GM12878 (cell line): Measurements from ENCODE around the gene SMARCB1. TPM values are rescaled to one million over a fixed set of nuclear protein-coding genes. Genes with fewer than 3 reads are reported as not detected.

Experiments used
- ATAC-seq: fragments of 200-7000 bp; cut with Tn5 transposase; 3 replicates; pipeline ENCODE4 v1.9.1; 2020; ENCODE audit warnings: mild to moderate bottlenecking, moderate library complexity
- BruUV-seq: library from RNA; stranded (reverse); fragments of 400-500 nt; replicated peaks from 2 replicates; lab custom pipeline; 2021; lab: Mats Ljungman, UMichigan
- CTCF ChIA-PET: fragments of 300-600 bp; sonication (Branson Sonifier 250); formaldehyde crosslinking; extraction: SDS; loops from one replicate; lab custom pipeline; 2021; ENCODE audit warnings: inconsistent platforms; lab: Yijun Ruan, JAX
- POLR2A ChIA-PET: fragments of 350-600 bp; formaldehyde crosslinking; extraction: SDS; loops from one replicate; lab custom pipeline; 2021; ENCODE audit warnings: inconsistent platforms; lab: Charles Lee
- RAD21 ChIA-PET: fragments of 300-600 bp; sonication (Branson Sonifier 250); formaldehyde crosslinking; loops from one replicate; lab custom pipeline; 2023; ENCODE audit warnings: antibody characterized with exemption; ENCODE audit not compliant: unreplicated experiment; lab: Charles Lee
- SMC1A ChIA-PET: fragments of 300-600 bp; sonication (Branson Sonifier 250); formaldehyde crosslinking; loops from one replicate; lab custom pipeline; 2023; ENCODE audit not compliant: unreplicated experiment, uncharacterized antibody; lab: Charles Lee
- DNase-seq: peaks from one replicate; pipeline ENCODE4 v3.0.0-alpha.2; 2011; ENCODE audit warnings: low read depth, low spot score
- FAIRE-seq: peaks from 3 replicates; lab custom pipeline; 2011; peaks lifted over from hg19 to GRCh38; lab: Jason Lieb, UNC
- H2AFZ ChIP-seq: 2 replicates; pipeline ENCODE4 v1.6.0; 2011; ENCODE audit warnings: low read depth, low read length, control low read depth; ENCODE audit not compliant: control insufficient read depth
- H3K27ac ChIP-seq: 2 replicates; pipeline ENCODE4 v1.5.1; 2011; ENCODE audit warnings: control low read depth; ENCODE audit not compliant: control insufficient read depth, insufficient read depth
- H3K27me3 ChIP-seq, 2 experiments: replicated peaks in 1 of 2; 2 replicates each; pipeline versions ENCODE4 v1.6.0 to v1.6.1; 2011; ENCODE audit warnings: low read length in 1 of 2; ENCODE audit not compliant: control insufficient read depth in 2 of 2, insufficient read depth in 2 of 2
- H3K36me3 ChIP-seq, 2 experiments: 2 replicates each; pipeline ENCODE4 v1.5.1; 2011; ENCODE audit warnings: low read length in 1 of 2; ENCODE audit not compliant: control insufficient read depth in 2 of 2, insufficient read depth in 2 of 2
- H3K4me1 ChIP-seq: 2 replicates; pipeline ENCODE4 v1.6.1; 2011; ENCODE audit warnings: mild to moderate bottlenecking, low read length, moderate library complexity, mixed read lengths; ENCODE audit not compliant: control insufficient read depth, insufficient read depth
- H3K4me2 ChIP-seq: 2 replicates; pipeline ENCODE4 v1.6.0; 2011; ENCODE audit warnings: control low read depth; ENCODE audit not compliant: control insufficient read depth, insufficient read depth
- H3K4me3 ChIP-seq: fragments of 200-600 bp; sonication (generic); 2 replicates; pipeline ENCODE4 v1.5.1; 2016
- H3K79me2 ChIP-seq: 2 replicates; pipeline ENCODE4 v1.6.0; 2011; ENCODE audit warnings: low read length; ENCODE audit not compliant: control insufficient read depth, insufficient read depth
- H3K9ac ChIP-seq: 2 replicates; pipeline ENCODE4 v1.8.0; 2011; ENCODE audit warnings: low read length, control low read depth, mixed read lengths; ENCODE audit not compliant: control insufficient read depth, insufficient read depth
- H3K9me3 ChIP-seq: replicated peaks from 3 replicates; pipeline ENCODE4 v1.5.1; 2011; ENCODE audit warnings: mild to moderate bottlenecking, low read length; ENCODE audit not compliant: control insufficient read depth, insufficient read depth
- H4K20me1 ChIP-seq: 2 replicates; pipeline ENCODE4 v1.6.0; 2011; ENCODE audit not compliant: control insufficient read depth, insufficient read depth
- ASH2L ChIP-seq: fragments of 300-600, 200-600 bp; sonication (generic); IDR thresholded peaks from 2 replicates; pipeline ENCODE4 v1.6.1; 2017; ENCODE audit warnings: low read depth, mild to moderate bottlenecking, borderline replicate concordance
- CEBPB ChIP-seq, 2 experiments: fragments of 150-350 bp in 1 of 2; IDR thresholded peaks; 2 replicates each; pipeline ENCODE4 v1.6.1; 2012 to 2014; ENCODE audit warnings: low read depth in 2 of 2, low read length in 2 of 2, borderline replicate concordance in 1 of 2, inconsistent platforms in 1 of 2
- E2F4 ChIP-seq: IDR thresholded peaks from 2 replicates; pipeline ENCODE4 v1.6.1; 2012; ENCODE audit warnings: low read depth, low read length, improper control_type of control experiment
- E2F8 ChIP-seq: fragments of 450-650 bp; IDR thresholded peaks from 2 replicates; pipeline ENCODE4 v1.6.1; 2018; ENCODE audit warnings: mild to moderate bottlenecking, low read depth, moderate library complexity; ENCODE audit not compliant: partially characterized antibody
- EED ChIP-seq: sonication (generic); IDR thresholded peaks from 2 replicates; pipeline ENCODE4 v1.6.1; 2016; ENCODE audit warnings: antibody characterized with exemption, low read depth
- IKZF1 ChIP-seq: fragments of 450-650 bp; conservative IDR thresholded peaks from 2 replicates; pipeline ENCODE4 v1.6.1; 2017; ENCODE audit warnings: antibody characterized with exemption, mild to moderate bottlenecking
- IKZF2 ChIP-seq, 2 experiments: fragments of 450-650 bp; IDR thresholded peaks; 2 replicates each; pipeline ENCODE4 v1.6.1; 2017; ENCODE audit warnings: mild to moderate bottlenecking in 2 of 2, moderate library complexity in 2 of 2
- JUND ChIP-seq: IDR thresholded peaks from 2 replicates; pipeline ENCODE4 v1.6.1; 2012; ENCODE audit warnings: low read depth, mild to moderate bottlenecking, low read length, improper control_type of control experiment, moderate library complexity
- MTA3 ChIP-seq: IDR thresholded peaks from 2 replicates; pipeline ENCODE4 v1.6.1; 2012; ENCODE audit warnings: low read length, inconsistent platforms, borderline replicate concordance
- POLR2AphosphoS5 ChIP-seq: IDR thresholded peaks from 2 replicates; pipeline ENCODE4 v1.6.1; 2011; ENCODE audit warnings: mild to moderate bottlenecking, low read length, inconsistent platforms
- RBBP5 ChIP-seq: fragments of 200-600 bp; sonication (generic); conservative IDR thresholded peaks from 2 replicates; pipeline ENCODE4 v1.6.1; 2016
- SIN3A ChIP-seq: IDR thresholded peaks from 2 replicates; pipeline ENCODE4 v1.6.1; 2012; ENCODE audit warnings: low read depth, low read length, improper control_type of control experiment
- SIX5 ChIP-seq: IDR thresholded peaks from 2 replicates; pipeline ENCODE4 v1.6.1; 2011; ENCODE audit warnings: mild to moderate bottlenecking, low read depth, low read length, moderate library complexity; ENCODE audit not compliant: severe bottlenecking
- SMAD5 ChIP-seq: IDR thresholded peaks from 2 replicates; pipeline ENCODE4 v1.6.1; 2016; ENCODE audit warnings: antibody characterized with exemption, low read depth
- SMARCA5 ChIP-seq: fragments of 450-650 bp; IDR thresholded peaks from 2 replicates; pipeline ENCODE4 v1.6.1; 2017; ENCODE audit warnings: mild to moderate bottlenecking
- TARDBP ChIP-seq: IDR thresholded peaks from 2 replicates; pipeline ENCODE4 v1.6.1; 2016; ENCODE audit warnings: borderline replicate concordance
- TCF3 ChIP-seq: IDR thresholded peaks from 2 replicates; pipeline ENCODE4 v1.6.1; 2012; ENCODE audit warnings: low read depth, mild to moderate bottlenecking, low read length, borderline replicate concordance; ENCODE audit not compliant: insufficient read depth
- YBX1 ChIP-seq: fragments of 450-650 bp; IDR thresholded peaks from 2 replicates; pipeline ENCODE4 v1.6.1; 2016; ENCODE audit warnings: antibody characterized with exemption
- YY1 ChIP-seq: IDR thresholded peaks from 2 replicates; pipeline ENCODE4 v1.6.1; 2011; ENCODE audit warnings: low read depth, mild to moderate bottlenecking, low read length
- ZNF217 ChIP-seq: fragments of 450-650 bp; IDR thresholded peaks from 2 replicates; pipeline ENCODE4 v1.6.1; 2017; ENCODE audit warnings: antibody characterized with exemption, mild to moderate bottlenecking
- ZZZ3 ChIP-seq: IDR thresholded peaks from 2 replicates; pipeline ENCODE4 v1.6.1; 2011; ENCODE audit warnings: low read depth; ENCODE audit not compliant: control insufficient read depth, insufficient read length
- WGBS: methylation state at CpG from one replicate; pipeline ENCODE4 v1.1.6; 2016; ENCODE audit warnings: low lambda C conversion rate; ENCODE audit not compliant: insufficient replicate concordance, insufficient coverage; ENCODE audit errors: missing lambda C conversion rate; 5-methylcytosine and 5-hydroxymethylcytosine counted together
- in situ Hi-C: fragments of 300-500 bp; cut with MboI; formaldehyde crosslinking; loops from 9 replicates; pipeline ENCODE4 v1.14.3; 2018; ENCODE audit warnings: mixed read lengths
- intact Hi-C: fragments of 100-400 bp; cut with micrococcal nuclease; formaldehyde crosslinking; loops from one replicate; pipeline ENCODE4 v1.14.2; 2022; ENCODE audit not compliant: unreplicated experiment
- polyA plus RNA-seq, 11 experiments: library from polyadenylated mRNA; depleted of rRNA in 4 of 11; unstranded in 6 of 11; stranded (reverse) in 5 of 11; fragments of >200 nt; fragmentation: Nextera tagmentation in 4 of 11; fragmentation: Illumina TruSeq in 1 of 11; extraction: Ambion mirVana in 4 of 11; extraction: Trizol in 1 of 11; gene quantifications; 1 replicate in 1 of 11; 2 replicates in 10 of 11; pipeline versions ENCODE4 v1.2.1 to v1.2.3, GENCODE V29; 2011 to 2016; ENCODE audit warnings: inconsistent platforms in 2 of 11, missing spikeins in 2 of 11, low read depth in 1 of 11
- total RNA-seq, 4 experiments: library from RNA; depleted of rRNA in 3 of 4; stranded (reverse); fragments of >200 nt in 3 of 4; fragmentation: Illumina TruSeq in 1 of 4; extraction: Trizol in 1 of 4; gene quantifications; 2 replicates each; pipeline versions ENCODE4 v1.2.1 to v1.2.3, GENCODE V29; 2013 to 2021

Gene SMARCB1
- total and polyA plus RNA-seq, 10 of the 15 experiments (the other 5 are each of a cell fraction or from before 2014, with no cell fraction given): 9.1 to 215 (median 183) TPM

DNA sequence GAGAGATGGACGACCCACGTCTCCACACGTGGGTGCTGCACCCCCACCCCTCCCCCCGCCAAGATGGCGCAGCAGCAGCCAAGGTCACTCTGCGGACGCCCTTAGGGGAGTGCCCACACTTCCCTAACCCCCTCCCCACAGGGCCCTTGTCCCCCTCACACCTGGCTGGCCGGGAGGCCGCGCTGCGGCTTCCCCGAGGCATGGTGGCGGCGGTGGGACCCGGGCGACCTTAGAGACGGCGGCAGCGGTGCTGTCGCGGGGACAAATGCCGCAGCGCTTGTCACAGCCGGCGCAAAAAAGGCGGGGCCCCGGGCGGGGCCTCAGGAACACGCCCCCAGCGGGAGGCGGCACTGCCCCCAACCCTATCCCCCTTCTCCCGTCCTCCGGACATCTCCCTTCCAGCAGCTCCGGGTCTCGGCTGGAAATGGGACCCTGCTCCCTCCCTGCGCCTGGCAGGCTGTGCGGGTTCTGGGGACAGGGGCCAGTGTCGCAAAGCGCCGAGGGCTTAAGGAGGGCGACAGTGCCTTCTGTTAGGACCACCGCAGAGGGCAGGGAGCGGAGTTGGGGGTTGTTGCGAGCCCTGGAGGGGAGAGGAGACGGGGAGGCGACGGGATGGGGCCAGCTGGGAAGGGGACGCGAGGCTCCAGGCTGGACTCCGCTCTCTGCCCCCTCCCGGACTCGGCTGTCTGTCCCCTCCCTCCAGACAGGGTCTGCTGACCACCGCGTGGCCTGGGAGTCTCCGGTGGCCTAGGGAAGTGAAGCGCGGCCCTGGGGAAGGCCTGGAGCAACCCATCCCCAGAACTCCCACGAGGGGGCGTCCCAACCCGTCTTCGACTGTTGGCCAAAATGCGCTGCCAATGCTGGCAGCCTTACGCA lies 18.9 kb upstream of the SMARCB1 start, which contains the start of gene CHCHD10:
Gene CHCHD10, minus strand, starts transcription at position 300 of the 876 bp plus-strand sequence. Its CDS starts 98 bp downstream, at position 202.
- no peaks in the 10 kb centered on the region for H3K9me3 ChIP-seq
- POLR2A ChIA-PET: interaction anchor here (0.6 to 3.2 kb wide), 5 partner anchors 16 to 227 kb away, joined by 3 to 9 read pairs (median 7); partner anchors contain the start of genes SLC2A11 and SMARCB1
- H4K20me1 ChIP-seq: no peaks in the 10 kb centered on the region; the same call in 1 of the 2 replicates
- peaks cover 24% of the 10 kb centered on the region for H3K79me2 ChIP-seq
- H3K4me1 ChIP-seq: peaks cover 33% of the 10 kb centered on the region
- peak; percentile 18 for FAIRE-seq
- H3K27me3 ChIP-seq: no peaks in the 10 kb centered on the region
- H3K27ac ChIP-seq: peak within 1 kb of the TSS; percentile 83
- in situ Hi-C loops (no loop called here), intact Hi-C loops (loop anchor here (1.0 to 5.0 kb wide), 3 partner anchors 17 to 226 kb away; partner anchors contain the start of gene ZNF70)
- BruUV-seq: no TSS peak
- 2% methylated on average over 52 of the region's 63 CpGs for WGBS
- H3K9ac ChIP-seq: peak within 1 kb of the TSS; percentile 87
- peak within 1 kb of the TSS; percentile 74 for H3K4me3 ChIP-seq
- ATAC-seq: peak; percentile 76
- no peaks in the 10 kb centered on the region; a peak in 1 of 4 replicates for H3K36me3 ChIP-seq
- H3K4me2 ChIP-seq: peak within 1 kb of the TSS; percentile 95
- SMC1A ChIA-PET: interaction anchor here (1.3 to 6.3 kb wide), 5 partner anchors 13 to 89 kb away, joined by 4 to 40 read pairs (median 10); partner anchors contain the start of genes SLC2A11 and VPREB3
- H2AFZ ChIP-seq: peak within 1 kb of the TSS; percentile 89
- RAD21 ChIA-PET: interaction anchor here (0.9 to 3.6 kb wide), 7 partner anchors 20 to 209 kb away, joined by 3 to 34 read pairs (median 5); partner anchors contain the start of genes MIF and SLC2A11
- DNase-seq: no peak
- CTCF ChIA-PET: interaction anchor here (1.3 to 7.5 kb wide), 11 partner anchors 13 to 126 kb away, joined by 3 to 197 read pairs (median 7); partner anchors contain the start of genes MIF, SLC2A11 and VPREB3
- peak; percentile 72; the same call in 1 of the 2 replicates for TF ChIP-seq SMARCA5
- peak; percentile 49 to 61; a peak in 2 of 4 replicates for TF ChIP-seq IKZF2 (IDR thresholded peaks at IDR 0.05)
- 0 out of 2 replicates have a peak, but pooled peaks have one; percentile 28 for TF ChIP-seq SMAD5
- no peak for TF ChIP-seq SIN3A
- TF ChIP-seq YBX1: no peak
- no peak for TF ChIP-seq ASH2L
- TF ChIP-seq YY1: peak; percentile 96
- TF ChIP-seq TARDBP: no peak
- no peak for TF ChIP-seq TCF3
- TF ChIP-seq ZNF217: no peak
- no peak for TF ChIP-seq E2F8
- no peak for TF ChIP-seq SIX5
- no peak for TF ChIP-seq JUND
- peak; percentile 86 for TF ChIP-seq POLR2AphosphoS5
- TF ChIP-seq IKZF1: peak; percentile 88
- no peak for TF ChIP-seq CEBPB (IDR thresholded peaks at IDR 0.05; ENCODE audit: borderline replicate concordance in 1 of 2, low read depth in 2 of 2, low read length in 2 of 2)
- peak; percentile 45; the same call in 1 of the 2 replicates for TF ChIP-seq EED
- no peak for TF ChIP-seq MTA3
- TF ChIP-seq RBBP5: no peak
- no peak for TF ChIP-seq ZZZ3
- no peak for TF ChIP-seq E2F4
